ENCODE measurements around the gene SARNP.

- TF ChIP-seq POLR2AphosphoS5 (IDR thresholded peaks at IDR 0.05) (no peak), CTCF (IDR thresholded peaks at IDR 0.05) (no peak)
These were observed 7.2 kb upstream of the SARNP start for GRCh38 chr12:55824726-55825125.

Data from stomach (tissue), 4 donors.